ENCODE measurements around the gene CDHR1. TPM values are rescaled to one million over a fixed set of nuclear protein-coding genes. Genes with fewer than 3 reads are reported as not detected.
A peak's percentile ranks its signal among the peaks of the same experiment; 100 is the strongest.

The CDHR1 gene
- total RNA-seq, 1 donor from 2014 or later, result 0.96 TPM

DNA sequence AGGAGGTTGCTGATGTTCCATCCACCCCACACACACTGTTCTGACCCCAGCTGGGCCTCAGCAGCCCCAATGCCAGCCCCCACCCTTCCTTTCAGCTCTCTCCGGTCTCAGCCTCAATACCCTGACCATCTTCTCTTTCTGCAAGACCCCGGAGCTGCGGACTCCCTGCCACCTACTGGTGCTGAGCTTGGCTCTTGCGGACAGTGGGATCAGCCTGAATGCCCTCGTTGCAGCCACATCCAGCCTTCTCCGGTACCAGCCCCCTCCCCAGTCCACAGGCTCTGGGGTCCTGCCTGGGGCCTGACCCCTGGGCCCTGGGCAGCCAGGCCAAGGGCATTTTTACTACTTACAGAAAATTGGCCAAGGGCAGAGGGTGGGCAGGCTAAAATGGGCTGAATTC, 53.2 kb downstream of the CDHR1 start:
- Mint-ChIP-seq H3K9me3 (ENCODE audit: low read depth) (no peaks in the 10 kb centered on the region), H3K4me1 (ENCODE audit: low read depth) (no peaks in the 10 kb centered on the region), H3K36me3 (ENCODE audit: insufficient read depth) (no peaks in the 10 kb centered on the region), H3K27me3 (peaks cover 17% of the 10 kb centered on the region), H3K4me3 (ENCODE audit: low read depth) (no peak overlapping the region), H3K27ac (no peak overlapping the region)
- DNase-seq (ENCODE audit: low spot score, unreplicated experiment), result no peak
- TF ChIP-seq, protein P1, sequence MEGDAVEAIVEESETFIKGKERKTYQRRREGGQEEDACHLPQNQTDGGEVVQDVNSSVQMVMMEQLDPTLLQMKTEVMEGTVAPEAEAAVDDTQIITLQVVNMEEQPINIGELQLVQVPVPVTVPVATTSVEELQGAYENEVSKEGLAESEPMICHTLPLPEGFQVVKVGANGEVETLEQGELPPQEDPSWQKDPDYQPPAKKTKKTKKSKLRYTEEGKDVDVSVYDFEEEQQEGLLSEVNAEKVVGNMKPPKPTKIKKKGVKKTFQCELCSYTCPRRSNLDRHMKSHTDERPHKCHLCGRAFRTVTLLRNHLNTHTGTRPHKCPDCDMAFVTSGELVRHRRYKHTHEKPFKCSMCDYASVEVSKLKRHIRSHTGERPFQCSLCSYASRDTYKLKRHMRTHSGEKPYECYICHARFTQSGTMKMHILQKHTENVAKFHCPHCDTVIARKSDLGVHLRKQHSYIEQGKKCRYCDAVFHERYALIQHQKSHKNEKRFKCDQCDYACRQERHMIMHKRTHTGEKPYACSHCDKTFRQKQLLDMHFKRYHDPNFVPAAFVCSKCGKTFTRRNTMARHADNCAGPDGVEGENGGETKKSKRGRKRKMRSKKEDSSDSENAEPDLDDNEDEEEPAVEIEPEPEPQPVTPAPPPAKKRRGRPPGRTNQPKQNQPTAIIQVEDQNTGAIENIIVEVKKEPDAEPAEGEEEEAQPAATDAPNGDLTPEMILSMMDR (IDR thresholded peaks at IDR 0.05; ENCODE audit: unreplicated experiment), result no peak

GRCh38 chr10:84248794-84249193, 54.5 kb downstream of the CDHR1 start:
- Mint-ChIP-seq H3K4me1 (ENCODE audit: low read depth) (no peaks in the 10 kb centered on the region), H3K27me3 (peaks cover 21% of the 10 kb centered on the region), H3K36me3 (ENCODE audit: insufficient read depth) (no peaks in the 10 kb centered on the region), H3K9me3 (ENCODE audit: low read depth) (no peaks in the 10 kb centered on the region), H3K27ac (no peak overlapping the region), H3K4me3 (ENCODE audit: low read depth) (no peak overlapping the region)
- DNase-seq (ENCODE audit: low spot score, unreplicated experiment), result no peak
- TF ChIP-seq, protein P1 (IDR thresholded peaks at IDR 0.05; ENCODE audit: unreplicated experiment), result no peak

- TF ChIP-seq, protein P1 (IDR thresholded peaks at IDR 0.05; ENCODE audit: unreplicated experiment), result no peak
- no peaks in the 10 kb centered on the region for H3K9me3 Mint-ChIP-seq (ENCODE audit: low read depth)
- no peaks in the 10 kb centered on the region for H3K4me1 Mint-ChIP-seq (ENCODE audit: low read depth)
- DNase-seq (ENCODE audit: low spot score, unreplicated experiment), result no peak
- H3K27ac Mint-ChIP-seq, result no peak overlapping the region
- no peak overlapping the region for H3K4me3 Mint-ChIP-seq (ENCODE audit: low read depth)
- peaks cover 21% of the 10 kb centered on the region for H3K27me3 Mint-ChIP-seq
- no peaks in the 10 kb centered on the region for H3K36me3 Mint-ChIP-seq (ENCODE audit: insufficient read depth)
These were observed 60.5 kb downstream of the CDHR1 start for GRCh38 chr10:84254552-84255478.

DNA sequence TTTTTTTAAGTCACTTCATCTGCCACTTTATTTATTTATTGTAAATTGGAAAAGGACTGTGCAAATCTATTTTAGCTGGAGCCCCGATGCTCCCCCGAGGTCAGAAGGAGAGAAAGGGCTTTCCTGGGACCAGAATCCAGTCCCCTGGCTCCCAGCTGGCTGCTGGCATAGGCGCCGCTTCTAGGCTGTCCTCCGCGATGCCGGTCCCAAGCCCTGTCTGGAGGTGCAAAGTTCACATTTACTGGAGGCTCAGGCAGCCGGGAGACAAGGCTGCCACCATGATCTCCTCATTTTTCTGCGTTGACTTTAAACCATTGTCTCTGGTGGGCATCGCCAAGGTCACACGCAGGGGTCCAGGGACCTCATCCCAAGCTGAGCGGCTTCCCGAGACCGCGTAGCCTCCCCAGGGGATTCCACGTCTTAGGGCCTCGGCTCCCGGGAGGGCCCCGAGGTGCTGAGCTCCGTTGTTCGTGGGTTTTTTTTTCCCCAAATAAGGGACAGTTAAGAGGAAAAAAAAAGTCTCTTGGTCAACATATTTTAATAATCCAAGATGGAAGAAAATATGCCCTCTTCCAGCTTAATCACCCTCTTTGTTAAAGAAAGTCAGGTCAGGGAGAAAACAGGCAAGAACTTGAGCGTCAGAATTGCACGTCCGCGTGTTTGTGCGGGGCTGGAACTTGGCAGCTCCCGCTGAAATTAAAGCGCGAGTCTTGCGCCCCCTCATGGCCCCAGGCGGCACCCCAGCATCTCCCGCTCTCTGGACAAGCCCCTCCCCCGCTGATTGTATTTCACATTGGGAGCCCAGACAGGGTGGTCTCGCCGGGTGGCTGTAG, 62.4 kb downstream of the CDHR1 start:
- Mint-ChIP-seq H3K27me3 (peaks cover 21% of the 10 kb centered on the region), H3K27ac (no peak overlapping the region), H3K4me1 (ENCODE audit: low read depth) (no peaks in the 10 kb centered on the region), H3K36me3 (ENCODE audit: insufficient read depth) (no peaks in the 10 kb centered on the region), H3K4me3 (ENCODE audit: low read depth) (no peak overlapping the region), H3K9me3 (ENCODE audit: low read depth) (no peaks in the 10 kb centered on the region)
- TF ChIP-seq, protein P1 (IDR thresholded peaks at IDR 0.05; ENCODE audit: unreplicated experiment), result peak; percentile 70
- DNase-seq (ENCODE audit: low spot score, unreplicated experiment), result no peak

DNA sequence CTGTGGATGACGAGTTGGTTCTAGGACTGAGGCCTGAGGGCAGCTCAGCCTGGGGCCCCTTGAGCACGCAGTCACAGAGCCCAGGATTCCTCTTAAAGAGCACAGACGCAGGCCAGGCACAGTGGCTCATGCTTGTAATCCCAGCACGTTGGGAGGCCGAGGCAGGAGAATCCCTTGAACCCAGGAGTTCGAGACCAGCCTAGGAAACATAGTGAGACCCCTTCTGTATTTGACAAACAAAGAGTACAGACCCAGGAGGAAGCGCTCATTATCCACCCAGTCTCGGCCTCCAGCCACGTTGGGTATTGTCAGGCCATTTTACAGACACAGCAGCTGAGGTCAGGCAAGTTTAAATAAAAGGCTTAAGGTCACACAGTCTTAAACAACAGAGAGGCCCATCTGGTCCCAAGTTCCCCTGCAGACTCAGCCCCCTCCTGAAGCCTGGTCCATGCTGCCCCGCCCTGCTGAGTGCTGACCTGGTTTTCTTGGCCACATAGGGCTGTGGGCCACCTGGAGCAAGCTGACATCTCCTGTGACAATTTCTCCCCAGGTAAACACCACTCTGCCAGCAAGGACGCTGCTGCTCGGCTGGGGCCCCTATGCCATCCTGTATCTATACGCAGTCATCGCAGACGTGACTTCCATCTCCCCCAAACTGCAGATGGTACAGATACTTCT, 63.1 kb downstream of the CDHR1 start:
- Mint-ChIP-seq H3K9me3 (ENCODE audit: low read depth) (no peaks in the 10 kb centered on the region), H3K4me1 (ENCODE audit: low read depth) (no peaks in the 10 kb centered on the region), H3K27ac (no peak overlapping the region), H3K27me3 (peaks cover 26% of the 10 kb centered on the region), H3K4me3 (ENCODE audit: low read depth) (no peak overlapping the region), H3K36me3 (ENCODE audit: insufficient read depth) (no peaks in the 10 kb centered on the region)
- TF ChIP-seq, protein P1 (IDR thresholded peaks at IDR 0.05; ENCODE audit: unreplicated experiment), result no peak
- no peak for DNase-seq (ENCODE audit: low spot score, unreplicated experiment)

All from progenitor cell of endocrine pancreas (in vitro differentiated cells).